ENCODE measurements around the gene UBE3D.

- TF ChIP-seq EP300 (IDR thresholded peaks at IDR 0.05; ENCODE audit: low read depth) (no peak), POLR2AphosphoS5 (IDR thresholded peaks at IDR 0.05) (no peak), CTCF (IDR thresholded peaks at IDR 0.05) (no peak)
Observed at GRCh38 chr6:82872185-82872584, 193.5 kb downstream of the UBE3D start.

Measured in transverse colon (tissue), 4 donors.